Chondrocyte (in vitro differentiated cells): ENCODE data around the gene IL2RA. TPM values are rescaled to one million over a fixed set of nuclear protein-coding genes. Genes with fewer than 3 reads are reported as not detected.

ENCODE experiments used
- DNase-seq: peaks from one replicate; pipeline ENCODE4 v3.0.0; 2021; ENCODE audit warnings: mixed read lengths, low spot score
- H3K27ac Mint-ChIP-seq: one replicate; pipeline ENCODE4 v1.8.0; 2021; ENCODE audit warnings: mild to moderate bottlenecking, moderate library complexity, mixed read lengths; ENCODE audit not compliant: unreplicated experiment
- H3K27me3 Mint-ChIP-seq: 2 replicates; pipeline ENCODE4 v1.8.0; 2021; ENCODE audit warnings: low read depth, mixed read lengths
- H3K36me3 Mint-ChIP-seq: 2 replicates; pipeline ENCODE4 v1.8.0; 2021; ENCODE audit warnings: low read depth, mixed read lengths
- H3K4me1 Mint-ChIP-seq: 2 replicates; pipeline ENCODE4 v1.8.0; 2021; ENCODE audit warnings: low read depth, mild to moderate bottlenecking, mixed read lengths
- H3K4me3 Mint-ChIP-seq: one replicate; pipeline ENCODE4 v1.8.0; 2021; ENCODE audit warnings: mild to moderate bottlenecking, moderate library complexity, mixed read lengths; ENCODE audit not compliant: unreplicated experiment
- H3K9me3 Mint-ChIP-seq: 2 replicates; pipeline ENCODE4 v1.8.0; 2021; ENCODE audit warnings: low read depth, mixed read lengths
- total RNA-seq: library from RNA; stranded (reverse); gene quantifications from 3 replicates; pipeline ENCODE4 v1.2.1, GENCODE V29; 2021
- TF ChIP-seq, protein P1 (sequence below): fragments of 200-600 bp; sonication (generic); IDR thresholded peaks from 2 replicates; pipeline ENCODE4 v1.5.0; 2021; ENCODE audit warnings: antibody characterized with exemption, mild to moderate bottlenecking, moderate library complexity

IL2RA gene
- total RNA-seq, 1 donor from 2014 or later, result not detected

DNA sequence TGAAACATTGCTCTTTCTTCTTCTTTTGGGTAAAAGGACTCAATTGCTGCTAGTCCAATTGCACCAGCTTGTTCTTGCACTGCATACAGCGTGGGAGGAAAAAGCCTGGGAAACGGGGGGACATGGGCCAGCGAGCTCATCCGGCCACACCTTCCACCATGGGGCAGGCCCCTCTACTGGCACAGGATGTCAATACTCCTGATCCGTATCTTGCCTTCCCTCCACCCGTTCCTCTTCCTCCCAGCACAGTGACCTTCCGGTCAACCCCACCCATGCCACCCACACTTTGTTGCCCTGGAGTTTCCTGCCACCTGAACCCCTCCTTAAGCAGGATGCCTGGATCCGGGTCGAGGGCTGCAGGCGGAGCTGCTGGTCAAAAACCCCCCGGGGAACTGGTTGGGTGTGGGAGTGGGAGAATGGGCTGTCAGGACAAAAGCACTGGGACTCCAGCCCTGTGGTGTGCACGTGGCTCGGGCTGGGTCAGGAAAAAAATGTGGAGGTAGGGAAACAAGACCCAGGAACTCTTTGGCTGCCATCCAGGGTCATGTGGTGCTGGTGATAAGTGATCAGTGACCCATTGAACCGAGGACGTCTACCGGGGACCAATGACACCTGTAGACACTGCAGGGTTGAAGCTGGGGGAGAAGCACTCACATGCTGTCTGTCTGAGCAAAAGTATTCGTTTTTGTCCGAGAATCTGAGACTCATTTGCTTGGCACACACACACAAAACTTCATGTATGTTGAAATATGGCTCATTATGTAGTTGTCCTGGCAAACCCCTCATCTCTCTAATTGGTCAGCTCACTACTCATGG lies 8.1 kb downstream of the IL2RA start:
- Mint-ChIP-seq H3K36me3 (no peaks in the 10 kb centered on the region), H3K27ac (no peak overlapping the region), H3K4me1 (peaks cover 8% of the 10 kb centered on the region), H3K27me3 (peaks cover 47% of the 10 kb centered on the region), H3K9me3 (no peaks in the 10 kb centered on the region), H3K4me3 (no peak overlapping the region)
- TF ChIP-seq, protein P1, sequence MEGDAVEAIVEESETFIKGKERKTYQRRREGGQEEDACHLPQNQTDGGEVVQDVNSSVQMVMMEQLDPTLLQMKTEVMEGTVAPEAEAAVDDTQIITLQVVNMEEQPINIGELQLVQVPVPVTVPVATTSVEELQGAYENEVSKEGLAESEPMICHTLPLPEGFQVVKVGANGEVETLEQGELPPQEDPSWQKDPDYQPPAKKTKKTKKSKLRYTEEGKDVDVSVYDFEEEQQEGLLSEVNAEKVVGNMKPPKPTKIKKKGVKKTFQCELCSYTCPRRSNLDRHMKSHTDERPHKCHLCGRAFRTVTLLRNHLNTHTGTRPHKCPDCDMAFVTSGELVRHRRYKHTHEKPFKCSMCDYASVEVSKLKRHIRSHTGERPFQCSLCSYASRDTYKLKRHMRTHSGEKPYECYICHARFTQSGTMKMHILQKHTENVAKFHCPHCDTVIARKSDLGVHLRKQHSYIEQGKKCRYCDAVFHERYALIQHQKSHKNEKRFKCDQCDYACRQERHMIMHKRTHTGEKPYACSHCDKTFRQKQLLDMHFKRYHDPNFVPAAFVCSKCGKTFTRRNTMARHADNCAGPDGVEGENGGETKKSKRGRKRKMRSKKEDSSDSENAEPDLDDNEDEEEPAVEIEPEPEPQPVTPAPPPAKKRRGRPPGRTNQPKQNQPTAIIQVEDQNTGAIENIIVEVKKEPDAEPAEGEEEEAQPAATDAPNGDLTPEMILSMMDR, result no peak
- DNase-seq, result no peak

DNA sequence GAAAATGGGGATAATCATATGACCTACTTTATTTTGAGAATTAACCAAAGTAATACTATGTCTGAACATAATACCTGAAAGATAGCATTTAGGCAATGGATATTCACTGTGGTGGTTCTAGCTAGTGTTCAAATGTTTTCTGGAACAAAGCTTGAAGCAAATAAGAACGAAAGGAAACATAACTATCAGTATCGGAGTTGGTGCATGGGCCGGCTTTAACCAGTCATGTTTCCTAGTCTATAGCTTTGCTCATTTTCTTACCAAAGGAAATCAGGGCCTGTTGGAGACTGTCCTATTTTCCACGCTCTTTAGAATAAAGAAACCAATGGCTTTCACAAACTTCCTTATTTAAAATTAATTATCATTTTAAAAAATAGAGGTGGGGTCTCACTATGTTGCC lies 8.9 kb downstream of the IL2RA start:
- Mint-ChIP-seq H3K27me3 (peaks cover 46% of the 10 kb centered on the region), H3K27ac (no peak overlapping the region), H3K36me3 (no peaks in the 10 kb centered on the region), H3K9me3 (no peaks in the 10 kb centered on the region), H3K4me1 (peaks cover 8% of the 10 kb centered on the region), H3K4me3 (no peak overlapping the region)
- DNase-seq, result no peak
- TF ChIP-seq, protein P1, result no peak

DNA sequence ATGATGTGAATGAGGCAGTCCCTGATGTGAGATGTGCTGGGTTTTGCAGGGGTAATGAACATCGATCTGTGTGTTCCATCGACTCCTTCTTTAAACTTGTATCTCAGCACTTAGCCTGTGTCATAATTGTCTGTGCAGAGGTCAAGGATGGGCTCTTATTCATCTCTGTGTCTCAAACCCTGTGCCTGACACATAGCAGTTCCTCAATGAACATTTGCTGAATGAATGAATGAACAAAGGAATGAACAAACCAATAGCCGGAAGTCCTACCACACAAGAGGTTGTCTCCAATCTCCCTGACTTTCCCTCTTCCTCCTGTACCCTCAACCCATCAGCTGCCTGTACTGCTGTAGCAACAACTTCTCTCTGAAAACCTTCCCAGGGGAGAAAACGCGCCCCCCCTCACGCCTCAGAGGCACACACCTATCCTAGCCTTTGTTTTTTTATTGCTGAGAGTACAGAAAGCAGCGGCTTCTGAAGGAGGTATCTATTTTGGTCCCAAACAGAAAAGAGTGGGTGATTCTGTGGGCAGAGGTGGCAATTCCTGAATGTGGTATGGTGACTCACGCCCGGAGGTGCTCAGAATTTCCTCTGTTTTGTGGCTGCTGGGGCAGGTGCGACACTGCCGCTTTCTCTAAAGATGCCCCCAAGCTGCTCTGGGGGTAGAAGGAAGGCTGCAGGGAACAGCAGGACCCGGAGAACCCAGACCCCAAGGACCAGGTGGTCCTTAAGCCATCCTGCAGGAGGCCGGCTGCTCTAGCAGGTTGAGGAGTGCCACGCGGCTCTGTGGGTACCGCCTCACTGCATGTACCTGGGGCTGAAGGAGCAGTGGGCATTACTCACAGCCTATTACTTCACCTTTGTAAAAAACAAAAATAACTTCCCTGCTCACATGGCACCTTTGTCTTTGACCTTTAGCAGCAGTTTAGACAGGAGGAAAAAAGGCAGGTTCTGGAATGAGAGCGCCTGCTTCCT lies 9.6 kb downstream of the IL2RA start:
- TF ChIP-seq, protein P1, result no peak
- Mint-ChIP-seq H3K27me3 (peaks cover 45% of the 10 kb centered on the region), H3K4me1 (peaks cover 8% of the 10 kb centered on the region), H3K27ac (no peak overlapping the region), H3K9me3 (no peaks in the 10 kb centered on the region), H3K36me3 (no peaks in the 10 kb centered on the region), H3K4me3 (no peak overlapping the region)
- DNase-seq, result no peak

DNA sequence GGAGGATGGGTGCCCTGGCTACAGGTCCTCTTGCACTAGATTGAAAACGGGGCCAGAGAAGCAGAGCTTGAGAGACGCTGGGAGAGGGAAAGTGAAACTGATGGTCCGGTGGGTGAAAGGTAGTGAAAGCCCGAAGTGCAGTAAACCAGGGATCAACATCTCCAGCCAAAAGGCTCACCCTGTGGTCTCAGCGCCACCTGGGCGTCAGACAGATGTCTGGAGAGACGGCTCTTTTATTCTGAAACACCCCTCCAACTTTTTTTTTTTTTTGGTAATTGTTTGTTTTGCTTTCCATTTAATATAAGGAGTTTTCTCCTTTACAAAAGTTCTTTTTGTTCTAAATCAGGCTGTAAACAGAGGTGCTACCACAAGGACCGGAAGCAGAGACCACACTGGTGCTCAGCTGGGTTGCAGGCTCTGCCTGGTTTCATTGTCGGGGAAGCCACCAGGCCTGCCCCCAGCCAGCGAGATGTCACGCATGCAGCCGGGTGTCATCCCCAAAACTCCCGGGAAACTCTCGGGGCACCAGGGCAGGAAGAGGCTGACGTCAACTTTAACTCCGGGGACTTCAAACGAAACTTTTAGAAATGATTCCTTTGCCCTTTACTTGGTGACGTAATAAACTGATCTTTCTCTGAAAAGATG lies 11.2 kb downstream of the IL2RA start:
- no peak for DNase-seq
- H3K4me3 Mint-ChIP-seq, result peak overlapping the region; percentile 49
- H3K27me3 Mint-ChIP-seq, result peaks cover 49% of the 10 kb centered on the region

More for the DNA sequence above, 11.2 kb downstream of the IL2RA start:
- H3K4me1 Mint-ChIP-seq, result peaks cover 8% of the 10 kb centered on the region
- TF ChIP-seq, protein P1, result peak; percentile 28
- H3K9me3 Mint-ChIP-seq, result no peaks in the 10 kb centered on the region
- no peak overlapping the region for H3K27ac Mint-ChIP-seq
- H3K36me3 Mint-ChIP-seq, result no peaks in the 10 kb centered on the region
